OCI-LY3 (cell line): ENCODE data around the gene ZC3H7B.

Experiments
- EZH2phosphoT487 ChIP-seq: fragments of 200-600 bp; shearing (Covaris generic); IDR thresholded peaks from 2 replicates; pipeline ENCODE4 v1.6.1; 2018; ENCODE audit warnings: antibody characterized with exemption, mixed run types, low read depth
- TF ChIP-seq, protein P1 (sequence below): fragments of 200-600, 300-600 bp; sonication (generic); IDR thresholded peaks from 2 replicates; pipeline ENCODE4 v1.5.1; 2014; ENCODE audit warnings: antibody characterized with exemption, low read length, low read depth

DNA sequence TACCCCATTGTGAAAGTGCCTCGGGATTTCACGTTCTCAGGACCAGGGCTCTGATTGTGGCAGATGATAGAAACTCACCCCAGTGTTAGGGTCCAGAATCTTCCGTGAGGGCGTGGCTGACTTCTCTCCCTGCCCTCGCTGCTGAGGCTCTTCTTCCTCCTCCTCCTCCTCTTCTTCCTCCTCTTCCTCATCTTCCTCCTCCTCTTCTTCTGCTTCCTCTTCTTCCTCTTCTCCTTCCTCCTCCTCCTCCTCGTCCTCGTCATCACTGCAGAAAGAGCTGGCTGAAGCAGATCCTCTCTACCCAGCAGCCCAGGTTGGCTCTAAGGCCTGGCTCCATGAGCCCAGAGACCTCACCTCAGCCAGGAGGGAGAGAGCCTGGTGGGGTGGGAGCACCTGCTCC is 47.1 kb upstream of the ZC3H7B start:
- TF ChIP-seq, protein P1, sequence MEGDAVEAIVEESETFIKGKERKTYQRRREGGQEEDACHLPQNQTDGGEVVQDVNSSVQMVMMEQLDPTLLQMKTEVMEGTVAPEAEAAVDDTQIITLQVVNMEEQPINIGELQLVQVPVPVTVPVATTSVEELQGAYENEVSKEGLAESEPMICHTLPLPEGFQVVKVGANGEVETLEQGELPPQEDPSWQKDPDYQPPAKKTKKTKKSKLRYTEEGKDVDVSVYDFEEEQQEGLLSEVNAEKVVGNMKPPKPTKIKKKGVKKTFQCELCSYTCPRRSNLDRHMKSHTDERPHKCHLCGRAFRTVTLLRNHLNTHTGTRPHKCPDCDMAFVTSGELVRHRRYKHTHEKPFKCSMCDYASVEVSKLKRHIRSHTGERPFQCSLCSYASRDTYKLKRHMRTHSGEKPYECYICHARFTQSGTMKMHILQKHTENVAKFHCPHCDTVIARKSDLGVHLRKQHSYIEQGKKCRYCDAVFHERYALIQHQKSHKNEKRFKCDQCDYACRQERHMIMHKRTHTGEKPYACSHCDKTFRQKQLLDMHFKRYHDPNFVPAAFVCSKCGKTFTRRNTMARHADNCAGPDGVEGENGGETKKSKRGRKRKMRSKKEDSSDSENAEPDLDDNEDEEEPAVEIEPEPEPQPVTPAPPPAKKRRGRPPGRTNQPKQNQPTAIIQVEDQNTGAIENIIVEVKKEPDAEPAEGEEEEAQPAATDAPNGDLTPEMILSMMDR, result no peak
- TF ChIP-seq EZH2phosphoT487, result no peak
